Measurements from ENCODE around the gene C1orf116.

The C1orf116 gene

GRCh38 chr1:207026104-207026534 is 6.4 kb downstream of the C1orf116 start:
- peaks cover 3% of the 10 kb centered on the region for H3K4me1 ChIP-seq (ENCODE audit: insufficient read depth, low read length, poor library complexity, severe bottlenecking)
- no peak overlapping the region for H3K4me3 ChIP-seq (ENCODE audit: low read length, poor library complexity, severe bottlenecking)
- no peaks in the 10 kb centered on the region for H3K9me2 ChIP-seq (replicated peaks; ENCODE audit: low read depth, low read length)
- TF ChIP-seq, protein P1, sequence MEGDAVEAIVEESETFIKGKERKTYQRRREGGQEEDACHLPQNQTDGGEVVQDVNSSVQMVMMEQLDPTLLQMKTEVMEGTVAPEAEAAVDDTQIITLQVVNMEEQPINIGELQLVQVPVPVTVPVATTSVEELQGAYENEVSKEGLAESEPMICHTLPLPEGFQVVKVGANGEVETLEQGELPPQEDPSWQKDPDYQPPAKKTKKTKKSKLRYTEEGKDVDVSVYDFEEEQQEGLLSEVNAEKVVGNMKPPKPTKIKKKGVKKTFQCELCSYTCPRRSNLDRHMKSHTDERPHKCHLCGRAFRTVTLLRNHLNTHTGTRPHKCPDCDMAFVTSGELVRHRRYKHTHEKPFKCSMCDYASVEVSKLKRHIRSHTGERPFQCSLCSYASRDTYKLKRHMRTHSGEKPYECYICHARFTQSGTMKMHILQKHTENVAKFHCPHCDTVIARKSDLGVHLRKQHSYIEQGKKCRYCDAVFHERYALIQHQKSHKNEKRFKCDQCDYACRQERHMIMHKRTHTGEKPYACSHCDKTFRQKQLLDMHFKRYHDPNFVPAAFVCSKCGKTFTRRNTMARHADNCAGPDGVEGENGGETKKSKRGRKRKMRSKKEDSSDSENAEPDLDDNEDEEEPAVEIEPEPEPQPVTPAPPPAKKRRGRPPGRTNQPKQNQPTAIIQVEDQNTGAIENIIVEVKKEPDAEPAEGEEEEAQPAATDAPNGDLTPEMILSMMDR (conservative IDR thresholded peaks at IDR 0.05; ENCODE audit: low read length), result no peak
- no peak for TF ChIP-seq EZH2phosphoT487 (IDR thresholded peaks at IDR 0.05; ENCODE audit: borderline replicate concordance)
- no peaks in the 10 kb centered on the region for H3K79me2 ChIP-seq (ENCODE audit: insufficient read depth, low read length)
- H4K20me1 ChIP-seq (ENCODE audit: insufficient read depth, low read length, poor library complexity, severe bottlenecking), result no peaks in the 10 kb centered on the region
- H3K4me2 ChIP-seq (ENCODE audit: low read depth, low read length, poor library complexity, severe bottlenecking), result no peak overlapping the region
- H3K9me3 ChIP-seq (ENCODE audit: insufficient read depth, low read depth, low read length), result no peaks in the 10 kb centered on the region
- H2AFZ ChIP-seq (ENCODE audit: low read length), result no peak overlapping the region
- no peak overlapping the region for H3K9ac ChIP-seq (ENCODE audit: low read depth, low read length, poor library complexity, severe bottlenecking)
- peaks cover 10% of the 10 kb centered on the region for H3K27me3 ChIP-seq (ENCODE audit: insufficient read depth, low read length, poor library complexity, severe bottlenecking)
- H3K36me3 ChIP-seq (ENCODE audit: insufficient read depth, low read length), result no peaks in the 10 kb centered on the region
- H3F3A ChIP-seq (ENCODE audit: low read depth), result no peaks in the 10 kb centered on the region

GRCh38 chr1:207025146-207025880 is 7.2 kb downstream of the C1orf116 start:
- no peak overlapping the region for H3K9ac ChIP-seq (ENCODE audit: low read depth, low read length, poor library complexity, severe bottlenecking)
- no peaks in the 10 kb centered on the region for H3F3A ChIP-seq (ENCODE audit: low read depth)
- peaks cover 3% of the 10 kb centered on the region for H3K27me3 ChIP-seq (ENCODE audit: insufficient read depth, low read length, poor library complexity, severe bottlenecking)
- no peaks in the 10 kb centered on the region for H3K9me2 ChIP-seq (replicated peaks; ENCODE audit: low read depth, low read length)
- no peaks in the 10 kb centered on the region for H3K79me2 ChIP-seq (ENCODE audit: insufficient read depth, low read length)
- no peak overlapping the region for H2AFZ ChIP-seq (ENCODE audit: low read length)
- H4K20me1 ChIP-seq (ENCODE audit: insufficient read depth, low read length, poor library complexity, severe bottlenecking), result no peaks in the 10 kb centered on the region
- no peaks in the 10 kb centered on the region for H3K36me3 ChIP-seq (ENCODE audit: insufficient read depth, low read length)
- TF ChIP-seq EZH2phosphoT487 (IDR thresholded peaks at IDR 0.05; ENCODE audit: borderline replicate concordance), result no peak
- H3K4me2 ChIP-seq (ENCODE audit: low read depth, low read length, poor library complexity, severe bottlenecking), result no peak overlapping the region
- H3K9me3 ChIP-seq (ENCODE audit: insufficient read depth, low read depth, low read length), result no peaks in the 10 kb centered on the region
- H3K4me3 ChIP-seq (ENCODE audit: low read length, poor library complexity, severe bottlenecking), result no peak overlapping the region
- H3K4me1 ChIP-seq (ENCODE audit: insufficient read depth, low read length, poor library complexity, severe bottlenecking), result peaks cover 3% of the 10 kb centered on the region

- Histone ChIP-seq H3K27me3 (ENCODE audit: insufficient read depth, low read length, poor library complexity, severe bottlenecking) (no peaks in the 10 kb centered on the region), H3K36me3 (ENCODE audit: insufficient read depth, low read length) (no peaks in the 10 kb centered on the region), H3K4me1 (ENCODE audit: insufficient read depth, low read length, poor library complexity, severe bottlenecking) (peaks cover 3% of the 10 kb centered on the region), H3K4me3 (ENCODE audit: low read length, poor library complexity, severe bottlenecking) (no peak overlapping the region), H3K79me2 (ENCODE audit: insufficient read depth, low read length) (no peaks in the 10 kb centered on the region), H3K9ac (ENCODE audit: low read depth, low read length, poor library complexity, severe bottlenecking) (no peak overlapping the region), H3F3A (ENCODE audit: low read depth) (no peaks in the 10 kb centered on the region), H4K20me1 (ENCODE audit: insufficient read depth, low read length, poor library complexity, severe bottlenecking) (no peaks in the 10 kb centered on the region), H3K9me2 (replicated peaks; ENCODE audit: low read depth, low read length) (no peaks in the 10 kb centered on the region), H2AFZ (ENCODE audit: low read length) (no peak overlapping the region), H3K9me3 (ENCODE audit: insufficient read depth, low read depth, low read length) (no peaks in the 10 kb centered on the region), H3K4me2 (ENCODE audit: low read depth, low read length, poor library complexity, severe bottlenecking) (no peak overlapping the region)
- TF ChIP-seq, protein P1 (conservative IDR thresholded peaks at IDR 0.05; ENCODE audit: low read length), result no peak
- no peak for TF ChIP-seq EZH2phosphoT487 (IDR thresholded peaks at IDR 0.05; ENCODE audit: borderline replicate concordance)
Observed at GRCh38 chr1:207024202-207025145, 8.1 kb downstream of the C1orf116 start.
